HTR-8/SVneo (cell line): Measurements from ENCODE around the gene RAB26.
"Not testable (repeated sequence)": the region's sequence is repeated elsewhere in the genome, so short reads cannot be mapped to it uniquely, and the experiment has no call there.

Experiments
- DNase-seq: peaks from one replicate; pipeline ENCODE4 v3.0.0; 2011; ENCODE audit warnings: low spot score, mixed read lengths; ENCODE audit not compliant: insufficient read length
- FAIRE-seq: peaks from 2 replicates; lab custom pipeline; 2011; peaks lifted over from hg19 to GRCh38; lab: Jason Lieb, UNC

RAB26 gene

DNA sequence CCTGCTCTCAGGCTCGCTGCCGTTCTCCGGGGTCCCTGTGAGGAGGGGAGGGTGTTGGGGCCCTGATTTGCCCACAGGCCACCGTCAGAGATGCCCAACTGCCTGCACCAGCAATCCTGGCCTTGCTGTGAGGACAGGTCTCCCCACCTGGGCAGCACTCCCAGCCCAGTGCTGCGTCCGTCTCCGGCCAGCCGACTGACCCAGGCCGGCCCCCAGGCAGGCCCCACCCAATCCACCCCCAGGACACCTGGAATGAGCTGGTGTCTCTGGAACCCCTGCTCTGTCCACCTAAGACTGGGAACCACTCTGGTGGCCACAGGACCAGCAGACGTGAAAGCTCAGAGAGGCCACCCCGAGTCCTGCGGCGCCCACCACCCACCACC is 32.8 kb upstream of the RAB26 start:
- DNase-seq (no peak), FAIRE-seq (no peak)

GRCh38 chr16:2116428-2116827 is 32.0 kb upstream of the RAB26 start:
- not testable (repeated sequence) for FAIRE-seq, DNase-seq

DNA sequence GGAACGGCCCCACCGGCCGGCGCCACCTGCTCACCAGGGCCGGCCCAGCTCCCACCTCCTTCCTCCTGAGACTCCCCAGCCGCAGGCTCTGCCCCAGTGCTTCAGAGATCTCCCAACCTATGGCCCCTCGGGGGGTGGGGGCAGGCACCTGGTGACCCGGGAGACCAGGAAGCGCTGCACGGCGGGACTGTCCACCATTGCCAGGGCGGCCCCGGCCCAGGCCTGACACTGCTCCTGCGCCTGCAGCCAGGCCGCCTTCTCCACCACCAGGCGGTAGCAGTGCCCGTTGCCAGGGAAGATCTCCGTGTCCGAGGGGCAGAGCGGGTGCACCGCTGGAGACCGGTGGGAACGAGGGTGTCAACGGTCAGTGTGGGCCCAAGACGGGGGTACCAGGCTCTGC is 31.1 kb upstream of the RAB26 start:
- DNase-seq, FAIRE-seq: not testable (repeated sequence)

GRCh38 chr16:2117960-2118722 is 30.3 kb upstream of the RAB26 start:
- FAIRE-seq, DNase-seq: not testable (repeated sequence)

- DNase-seq, FAIRE-seq: not testable (repeated sequence)
These were observed 27.1 kb upstream of the RAB26 start for GRCh38 chr16:2121325-2121724.

DNA sequence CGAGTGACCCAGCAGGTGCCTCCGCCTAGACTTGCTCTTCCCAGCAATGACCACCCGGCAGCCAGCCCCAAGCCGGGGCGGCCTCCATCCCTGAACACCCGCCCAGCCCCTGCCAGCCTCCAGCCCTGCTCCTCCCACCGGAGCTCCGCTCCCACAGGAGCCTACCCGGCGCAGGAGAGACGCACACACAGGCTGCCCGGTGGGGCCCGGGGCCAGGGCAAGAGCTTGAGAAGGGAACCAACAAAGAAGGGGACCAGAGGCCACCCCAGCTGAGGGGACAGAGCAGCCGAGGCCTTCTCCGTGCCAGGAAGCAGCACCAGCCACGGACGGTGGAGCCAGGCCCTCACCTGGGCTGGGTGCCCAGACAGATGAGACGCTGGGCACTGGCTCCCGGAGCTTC is 26.6 kb upstream of the RAB26 start:
- no peak for FAIRE-seq
- DNase-seq, result no peak

GRCh38 chr16:2122429-2122828 is 26.0 kb upstream of the RAB26 start:
- DNase-seq, result no peak
- FAIRE-seq, result no peak

- DNase-seq, FAIRE-seq: not testable (repeated sequence)
These were observed 25.3 kb upstream of the RAB26 start for GRCh38 chr16:2122934-2123683.

GRCh38 chr16:2123706-2124376 is 24.6 kb upstream of the RAB26 start:
- DNase-seq, FAIRE-seq: not testable (repeated sequence)

GRCh38 chr16:2124377-2124693 is 24.1 kb upstream of the RAB26 start:
- FAIRE-seq, DNase-seq: not testable (repeated sequence)

GRCh38 chr16:2124694-2125444 is 23.6 kb upstream of the RAB26 start:
- not testable (repeated sequence) for DNase-seq, FAIRE-seq

DNA sequence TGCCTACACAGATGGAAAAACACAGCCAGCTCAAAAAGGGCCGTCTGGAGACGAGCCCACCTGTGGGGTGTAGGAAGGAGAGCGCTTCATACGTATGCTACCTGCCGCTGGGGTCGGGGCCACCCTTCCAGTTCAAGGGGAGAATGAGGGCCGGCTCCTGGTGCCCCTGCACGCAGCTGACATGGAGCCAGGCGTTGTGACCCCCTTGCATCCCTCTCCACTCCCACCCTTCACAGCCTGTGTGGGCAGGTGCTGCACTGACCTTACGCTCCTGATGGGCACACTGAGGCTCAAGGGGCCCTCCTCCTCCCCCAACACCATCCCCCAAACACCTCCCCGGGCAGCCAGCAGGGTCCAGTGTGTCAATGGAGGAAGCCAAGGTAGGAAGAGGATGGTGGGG is 22.8 kb upstream of the RAB26 start:
- not testable (repeated sequence) for DNase-seq, FAIRE-seq

- FAIRE-seq, DNase-seq: not testable (repeated sequence)
These were observed 22.2 kb upstream of the RAB26 start for GRCh38 chr16:2126161-2126743.

DNA sequence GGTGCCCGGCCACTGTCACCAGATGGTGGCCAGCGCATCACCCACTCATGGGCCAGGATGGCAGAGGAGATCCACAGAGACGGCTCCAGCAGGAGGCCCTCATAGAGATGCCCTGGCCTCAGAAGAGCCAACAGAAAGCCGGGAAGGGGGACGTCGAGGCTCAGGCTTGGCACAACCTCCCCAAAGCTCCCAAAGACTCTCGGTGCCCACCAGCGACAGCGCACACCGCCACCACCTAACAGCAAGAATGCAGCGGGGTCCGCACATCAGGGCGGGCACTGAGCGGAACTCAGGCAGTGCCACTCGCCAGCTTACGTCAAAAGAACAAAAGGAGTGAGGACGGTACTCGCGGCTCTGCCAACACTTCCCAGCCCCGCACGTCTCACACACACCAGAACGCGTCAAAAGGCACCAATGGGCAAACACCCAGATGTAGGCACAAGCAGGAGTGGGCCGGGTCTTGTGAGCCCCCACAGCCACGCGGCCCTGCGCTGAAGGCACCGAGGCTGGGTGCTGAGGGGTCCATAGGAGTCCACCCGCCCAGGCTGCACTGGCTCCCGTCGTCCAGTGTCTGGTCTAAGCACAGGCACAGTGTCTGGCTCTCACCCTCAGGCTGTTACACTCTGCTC is 21.4 kb upstream of the RAB26 start:
- DNase-seq, FAIRE-seq: not testable (repeated sequence)

DNA sequence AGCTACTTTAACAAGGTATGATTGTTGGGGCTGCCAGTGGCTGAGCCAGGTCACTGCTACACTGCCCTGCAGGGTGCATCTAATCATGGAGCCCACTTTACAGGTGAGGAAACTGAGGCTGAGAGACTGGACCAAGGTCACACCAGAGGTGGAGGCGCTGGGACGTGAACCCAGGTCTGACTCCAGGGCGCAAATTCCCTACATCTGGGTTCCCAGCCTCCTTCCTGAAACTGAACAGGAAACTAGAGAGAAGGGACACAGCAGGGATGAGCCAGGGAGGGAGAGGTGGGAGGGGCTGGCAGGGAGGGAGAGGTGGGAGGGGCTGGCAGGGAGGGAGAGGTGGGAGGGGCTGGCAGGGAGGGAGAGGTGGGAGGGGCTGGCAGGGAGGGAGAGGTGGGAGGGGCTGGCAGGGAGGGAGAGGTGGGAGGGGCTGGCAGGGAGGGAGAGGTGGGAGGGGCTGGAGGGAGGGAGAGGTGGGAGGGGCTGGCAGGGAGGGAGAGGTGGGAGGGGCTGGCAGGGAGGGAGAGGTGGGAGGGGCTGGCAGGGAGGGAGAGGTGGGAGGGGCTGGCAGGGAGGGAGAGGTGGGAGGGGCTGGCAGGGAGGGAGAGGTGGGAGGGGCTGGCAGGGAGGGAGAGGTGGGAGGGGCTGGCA is 20.7 kb upstream of the RAB26 start:
- DNase-seq, FAIRE-seq: not testable (repeated sequence)

DNA sequence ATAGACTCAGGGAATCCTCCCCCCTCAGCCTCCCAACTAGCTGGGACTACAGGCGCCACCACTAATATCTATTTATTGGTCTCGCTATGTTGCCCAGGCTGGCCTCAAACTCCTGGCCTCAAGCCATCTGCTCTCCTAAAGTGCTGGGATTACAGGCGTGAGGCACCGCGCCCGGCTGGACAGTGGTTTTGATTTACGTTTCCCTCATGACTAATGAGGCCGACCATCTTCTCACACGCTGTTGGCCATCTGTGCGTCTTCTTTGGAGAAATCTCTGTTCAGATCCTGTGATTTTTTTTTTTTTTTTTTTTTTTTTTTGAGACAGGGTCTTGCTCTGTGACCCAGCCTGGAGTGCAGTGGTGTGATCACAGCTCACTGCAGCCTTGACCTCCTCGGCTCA is 19.2 kb upstream of the RAB26 start:
- not testable (repeated sequence) for FAIRE-seq, DNase-seq

DNA sequence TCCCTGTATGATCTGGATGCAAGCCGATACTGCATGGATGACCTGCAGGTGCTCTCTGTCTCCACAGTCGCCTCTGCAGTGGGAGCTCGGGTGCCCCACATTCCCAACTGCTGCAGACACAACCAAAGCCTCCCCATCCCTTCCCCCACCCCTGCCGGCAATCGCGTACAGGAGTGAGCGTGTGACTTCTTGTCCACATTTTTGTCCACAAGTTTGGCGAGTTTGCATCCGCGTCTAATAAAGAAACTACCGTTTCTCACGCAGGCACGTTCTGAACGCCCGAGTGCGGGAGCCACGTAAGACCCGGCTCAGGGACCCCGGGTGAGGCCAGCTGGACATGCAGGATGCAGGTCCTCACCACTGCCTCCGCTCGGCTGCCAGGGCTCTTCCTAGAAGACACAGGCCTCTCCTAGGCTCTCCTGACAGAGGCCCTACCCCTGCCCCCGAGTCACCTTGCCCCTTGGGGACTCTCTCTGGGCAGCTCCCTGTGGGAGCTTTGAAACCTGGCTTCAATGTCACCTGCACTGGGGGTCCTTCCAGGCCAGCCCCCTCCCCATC is 18.5 kb upstream of the RAB26 start:
- FAIRE-seq, DNase-seq: not testable (repeated sequence)

GRCh38 chr16:2133797-2134196 is 14.6 kb upstream of the RAB26 start:
- FAIRE-seq, DNase-seq: not testable (repeated sequence)
